Duodenal mucosa (tissue), 2 donors: ENCODE results near the gene TNFRSF8.

ENCODE experiments used
- H3K27ac ChIP-seq: one replicate; pipeline ENCODE4 v1.7.0; 2013; ENCODE audit warnings: low read depth, low read length
- H3K27me3 ChIP-seq, 2 donors: one replicate each; pipeline ENCODE4 v1.7.0; 2013; ENCODE audit warnings: low read length in 2 of 2, control low read depth in 1 of 2; ENCODE audit not compliant: insufficient read depth in 2 of 2, control insufficient read depth in 1 of 2
- H3K36me3 ChIP-seq, 2 donors: one replicate each; pipeline ENCODE4 v1.7.0; 2013; ENCODE audit warnings: low read length in 2 of 2, control low read depth in 1 of 2; ENCODE audit not compliant: insufficient read depth in 2 of 2, control insufficient read depth in 1 of 2
- H3K4me1 ChIP-seq, 2 donors: one replicate each; pipeline ENCODE4 v1.7.0; 2013; ENCODE audit warnings: low read length in 2 of 2, control low read depth in 1 of 2; ENCODE audit not compliant: insufficient read depth in 2 of 2, control insufficient read depth in 1 of 2
- H3K4me3 ChIP-seq, 2 donors: one replicate each; pipeline ENCODE4 v1.7.0; 2013; ENCODE audit warnings: low read length in 2 of 2, low read depth in 1 of 2
- H3K9ac ChIP-seq, 2 donors: one replicate each; pipeline ENCODE4 v1.7.0; 2013; ENCODE audit warnings: low read length in 2 of 2, low read depth in 1 of 2
- H3K9me3 ChIP-seq, 2 donors: one replicate each; pipeline ENCODE4 v1.7.0; 2013; ENCODE audit warnings: low read length in 2 of 2, control low read depth in 1 of 2; ENCODE audit not compliant: control insufficient read depth in 1 of 2

The TNFRSF8 gene

DNA sequence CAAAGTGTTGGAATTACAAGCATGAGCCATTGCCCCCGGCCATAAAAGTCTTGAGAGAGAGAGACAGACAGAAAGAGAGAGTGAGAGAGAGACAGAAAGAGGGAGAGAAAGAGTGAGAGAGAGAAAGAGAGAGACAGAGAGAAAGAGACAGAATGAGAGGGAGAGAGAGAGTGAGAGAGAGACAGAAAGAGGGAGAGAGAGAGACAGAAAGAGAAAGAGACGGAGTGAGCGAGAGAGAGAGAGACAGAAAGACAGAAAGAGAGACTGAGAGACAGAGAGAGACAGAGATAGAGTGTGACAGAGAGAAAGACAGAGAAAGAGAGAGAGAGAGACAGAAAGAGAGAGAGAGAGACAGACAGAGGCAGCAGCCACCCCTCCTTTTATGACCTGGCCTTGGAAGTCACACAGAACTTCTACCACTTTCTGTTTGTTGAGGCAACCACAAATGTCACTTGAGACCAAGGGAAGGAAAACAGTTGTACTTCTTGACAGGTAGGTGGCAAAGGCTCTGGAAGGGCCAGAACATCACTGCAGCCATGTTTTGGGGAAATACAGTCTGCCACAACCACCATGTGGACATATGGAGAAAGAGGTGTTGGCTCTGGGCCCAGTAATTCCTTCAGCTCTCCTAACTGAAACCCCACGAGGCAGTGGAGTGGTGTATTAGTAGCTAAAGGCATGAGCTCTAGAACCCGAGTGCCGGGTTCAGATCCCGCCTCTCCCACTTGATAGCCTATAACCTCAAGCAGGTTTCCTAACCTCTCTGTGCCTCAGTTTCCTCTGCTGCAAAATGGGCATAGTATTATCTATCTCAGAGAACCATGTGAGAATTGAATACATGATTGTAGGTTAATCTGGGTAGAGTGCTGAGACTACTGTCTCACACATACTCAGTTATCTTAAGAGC is 50.6 kb downstream of the TNFRSF8 start:
- no peak overlapping the region for H3K27ac ChIP-seq
- H3K9ac ChIP-seq = no peak overlapping the region
- no peaks in the 10 kb centered on the region for H3K36me3 ChIP-seq
- H3K27me3 ChIP-seq = no peaks in the 10 kb centered on the region
- no peaks in the 10 kb centered on the region for H3K9me3 ChIP-seq
- no peak overlapping the region for H3K4me3 ChIP-seq
- H3K4me1 ChIP-seq = no peaks in the 10 kb centered on the region

DNA sequence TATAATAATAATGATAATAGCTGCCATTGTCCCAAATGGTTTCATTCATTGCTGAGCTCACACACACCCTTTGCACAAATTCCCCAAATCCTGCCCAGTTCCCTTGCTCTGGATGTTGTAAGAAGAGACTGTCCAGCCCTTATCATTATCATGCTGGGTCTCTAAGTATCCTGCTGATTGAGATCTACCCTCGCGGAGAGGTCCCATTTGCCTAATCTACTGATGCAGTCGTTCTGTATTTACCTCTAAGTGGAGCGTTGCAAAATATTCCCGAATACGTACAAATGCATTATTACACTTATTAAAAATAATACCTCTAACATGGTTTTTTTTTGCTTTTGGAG is 51.2 kb downstream of the TNFRSF8 start:
- no peak overlapping the region for H3K27ac ChIP-seq

DNA sequence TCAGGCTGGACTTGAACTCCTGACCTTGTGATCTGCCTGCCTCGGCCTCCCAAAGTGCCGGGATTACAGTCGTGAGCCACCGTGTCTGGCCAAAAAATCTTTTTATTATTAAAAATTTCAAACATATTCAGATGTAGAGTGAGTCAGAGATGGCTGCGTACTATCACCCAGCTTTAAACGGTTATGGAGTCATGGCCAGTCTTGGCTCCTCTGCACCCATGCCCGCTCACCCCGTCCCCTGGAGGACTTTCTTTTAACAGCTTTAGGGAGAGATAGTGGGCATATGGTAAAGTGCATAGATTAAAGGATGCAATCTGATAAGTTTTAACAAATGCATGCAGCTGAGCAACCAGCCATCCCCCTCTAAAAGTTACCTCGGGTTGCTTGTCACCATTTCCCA is 51.8 kb downstream of the TNFRSF8 start:
- H3K4me3 ChIP-seq = no peak overlapping the region
- no peaks in the 10 kb centered on the region for H3K4me1 ChIP-seq
- H3K27ac ChIP-seq = no peak overlapping the region
- H3K9ac ChIP-seq = no peak overlapping the region
- no peaks in the 10 kb centered on the region for H3K36me3 ChIP-seq
- no peaks in the 10 kb centered on the region for H3K9me3 ChIP-seq
- H3K27me3 ChIP-seq = no peaks in the 10 kb centered on the region

More for the DNA sequence above, 51.2 kb downstream of the TNFRSF8 start:
- Histone ChIP-seq H3K27me3 (no peaks in the 10 kb centered on the region), H3K4me3 (no peak overlapping the region), H3K9ac (no peak overlapping the region), H3K4me1 (no peaks in the 10 kb centered on the region), H3K9me3 (no peaks in the 10 kb centered on the region), H3K36me3 (no peaks in the 10 kb centered on the region)

DNA sequence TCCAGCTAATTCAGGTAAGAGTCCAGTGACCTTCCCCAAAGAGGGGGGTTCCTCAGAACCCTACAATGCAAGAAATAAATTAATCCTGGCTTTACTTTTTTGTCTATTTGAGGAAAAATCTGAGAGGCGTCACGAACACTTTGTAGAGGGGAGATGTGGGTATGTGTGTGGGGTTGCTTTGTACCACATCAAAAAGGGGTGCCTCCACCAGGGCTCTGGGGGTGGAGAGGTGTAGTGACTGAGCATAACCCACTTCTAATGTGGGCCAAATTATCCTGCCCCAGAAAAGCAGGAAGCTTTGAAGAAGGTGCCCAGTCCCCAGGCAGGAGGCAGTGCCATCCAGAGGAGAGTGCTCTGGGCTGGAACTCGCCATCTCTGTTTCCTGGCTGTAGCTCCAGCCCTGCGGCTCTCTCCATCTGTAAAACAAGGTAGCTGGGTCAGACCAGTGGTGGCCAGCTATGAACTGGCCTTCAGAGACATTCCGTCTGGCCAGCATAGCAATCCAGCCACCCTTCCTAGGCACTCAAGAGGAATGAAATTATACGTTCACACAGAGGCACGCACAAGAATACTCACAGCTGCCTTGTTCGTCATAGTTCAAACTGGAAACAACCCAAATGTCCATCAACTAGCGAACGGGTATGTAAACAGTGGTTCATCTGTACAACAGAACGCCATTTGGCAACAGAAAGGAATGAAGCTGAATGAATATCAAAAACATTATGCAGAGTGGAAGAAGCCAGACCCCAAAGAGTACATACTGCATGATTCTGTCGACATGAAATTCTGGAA is 58.3 kb downstream of the TNFRSF8 start:
- Histone ChIP-seq H3K27ac (no peak overlapping the region), H3K9me3 (no peaks in the 10 kb centered on the region), H3K4me1 (peaks cover 10 to 15% of the 10 kb centered on the region in 2 donors), H3K36me3 (no peaks in the 10 kb centered on the region), H3K9ac (no peak overlapping the region), H3K4me3 (no peak overlapping the region), H3K27me3 (no peaks in the 10 kb centered on the region)

DNA sequence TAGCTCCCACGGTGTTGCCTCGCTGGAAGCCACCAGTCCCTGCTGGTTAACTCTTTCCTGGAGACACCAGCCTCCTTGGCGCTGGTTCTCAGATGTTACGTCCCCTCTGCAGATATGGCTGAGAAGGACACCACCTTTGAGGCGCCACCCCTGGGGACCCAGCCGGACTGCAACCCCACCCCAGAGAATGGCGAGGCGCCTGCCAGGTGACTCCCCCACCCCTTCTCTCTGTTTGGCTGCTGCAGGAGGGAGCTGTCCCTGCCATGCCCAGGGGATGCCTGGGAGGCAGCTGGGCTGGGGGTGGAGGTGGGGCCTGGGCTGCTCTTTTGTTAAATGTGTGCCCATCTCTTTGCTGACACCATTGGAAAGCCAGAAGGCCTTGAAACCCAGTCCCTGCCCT is 60.1 kb downstream of the TNFRSF8 start:
- Histone ChIP-seq H3K4me3 (no peak overlapping the region), H3K27me3 (no peaks in the 10 kb centered on the region), H3K27ac (no peak overlapping the region), H3K4me1 (peaks cover 16 to 17% of the 10 kb centered on the region in 2 donors), H3K36me3 (no peaks in the 10 kb centered on the region), H3K9me3 (no peaks in the 10 kb centered on the region), H3K9ac (no peak overlapping the region)

DNA sequence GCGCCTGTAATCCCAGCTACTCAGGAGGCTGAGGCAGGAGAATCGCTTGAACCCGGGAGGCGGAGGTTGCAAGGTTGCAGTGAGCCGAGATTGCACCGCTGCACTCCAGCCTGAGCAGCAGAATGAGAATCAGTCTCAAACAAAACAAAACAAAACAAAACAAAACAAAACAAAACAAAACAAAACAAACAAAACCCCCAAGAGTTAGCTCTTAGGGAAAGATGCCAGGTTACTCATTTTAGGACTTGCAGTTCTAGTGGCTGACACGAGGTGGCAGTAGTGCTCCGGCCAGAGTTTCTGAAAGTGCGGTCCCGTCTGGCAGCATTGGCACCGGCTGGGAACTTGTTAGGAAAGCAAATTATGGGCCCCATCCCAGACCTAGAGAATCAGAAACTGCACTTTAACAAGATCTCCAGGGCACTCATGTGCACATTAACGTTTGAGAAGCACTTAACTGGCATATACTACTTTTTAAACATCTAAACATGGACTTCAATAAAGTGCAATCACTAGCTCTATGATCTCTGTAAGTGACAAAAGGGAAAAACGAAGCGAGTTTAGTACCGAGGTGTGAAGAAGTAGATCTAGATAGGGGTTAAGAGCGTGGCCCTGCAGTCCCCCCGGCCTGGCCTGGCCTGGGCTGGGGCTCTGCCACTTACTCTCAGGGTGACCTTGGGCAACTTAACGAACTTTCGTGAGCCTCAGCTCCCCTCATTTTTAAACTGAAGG is 61.8 kb downstream of the TNFRSF8 start:
- Histone ChIP-seq H3K36me3 (no peaks in the 10 kb centered on the region), H3K4me3 (no peak overlapping the region), H3K4me1 (peaks cover 16 to 17% of the 10 kb centered on the region in 2 donors), H3K27ac (no peak overlapping the region), H3K27me3 (no peaks in the 10 kb centered on the region), H3K9ac (no peak overlapping the region), H3K9me3 (no peaks in the 10 kb centered on the region)

DNA sequence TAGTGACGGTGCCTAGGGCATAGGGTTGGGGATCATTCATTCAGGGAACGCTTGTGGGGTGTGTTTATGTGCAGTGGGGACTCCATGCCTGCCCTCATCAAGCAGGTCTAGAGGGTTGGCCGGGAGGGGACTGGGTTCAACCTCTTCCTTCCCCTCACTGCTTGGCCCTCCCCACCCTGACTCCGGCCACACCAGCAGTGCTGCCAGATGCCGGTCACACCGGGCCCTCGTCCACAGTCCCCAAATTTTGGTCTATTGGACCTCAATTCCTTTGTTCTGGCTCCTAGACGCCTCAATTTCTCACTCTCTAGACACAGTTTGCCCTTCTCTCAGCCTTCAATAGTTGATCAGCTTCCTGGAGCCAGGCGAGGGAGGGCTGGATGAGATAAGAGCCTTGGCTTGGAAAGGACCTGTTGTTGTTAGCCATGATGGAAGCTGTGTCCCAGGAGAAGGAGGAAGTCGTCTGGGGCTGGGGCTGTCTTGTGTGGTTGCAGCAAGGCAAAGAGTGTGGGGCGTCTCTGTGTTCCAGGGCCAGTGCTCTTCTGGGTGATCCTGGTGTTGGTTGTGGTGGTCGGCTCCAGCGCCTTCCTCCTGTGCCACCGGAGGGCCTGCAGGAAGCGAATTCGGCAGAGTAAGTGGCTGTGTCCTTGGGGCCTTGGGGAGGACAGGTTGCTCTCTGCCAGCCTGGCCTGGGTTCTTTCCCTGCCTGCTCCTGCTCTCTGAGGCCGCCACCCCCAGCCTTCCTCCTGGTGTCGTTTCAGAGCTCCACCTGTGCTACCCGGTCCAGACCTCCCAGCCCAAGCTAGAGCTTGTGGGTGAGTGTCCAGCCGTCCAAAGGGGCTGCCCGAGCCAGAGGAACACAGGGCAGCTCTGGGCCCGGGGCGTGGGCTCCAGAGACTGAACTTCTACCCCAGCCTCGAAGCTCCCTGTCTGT is 62.6 kb downstream of the TNFRSF8 start:
- H3K9ac ChIP-seq = no peak overlapping the region

DNA sequence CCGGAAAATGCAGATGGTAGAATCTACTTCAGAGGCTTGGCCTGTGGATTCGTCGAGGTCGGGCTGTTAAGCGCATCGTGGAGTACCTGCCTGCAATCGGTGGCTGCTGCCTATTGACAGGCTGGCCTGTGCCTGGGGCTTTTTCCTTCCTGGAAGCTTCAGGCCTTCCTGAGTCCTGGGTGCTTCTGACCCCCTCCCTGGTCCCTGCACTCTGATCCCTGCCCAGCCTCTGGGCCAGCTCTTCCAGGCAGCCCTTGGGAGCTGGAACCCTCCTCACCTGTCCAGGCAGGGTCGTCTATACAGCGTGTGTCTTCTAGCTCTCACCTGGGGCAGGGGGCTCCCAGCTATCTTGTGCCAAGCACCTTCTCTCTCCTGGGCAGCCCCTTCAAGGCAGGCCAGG is 63.7 kb downstream of the TNFRSF8 start:
- Histone ChIP-seq H3K9ac (no peak overlapping the region), H3K27me3 (no peaks in the 10 kb centered on the region), H3K4me3 (no peak overlapping the region), H3K9me3 (no peaks in the 10 kb centered on the region), H3K4me1 (peaks cover 16 to 17% of the 10 kb centered on the region in 2 donors), H3K27ac (no peak overlapping the region), H3K36me3 (no peaks in the 10 kb centered on the region)

More for the DNA sequence above, 62.6 kb downstream of the TNFRSF8 start:
- Histone ChIP-seq H3K27me3 (no peaks in the 10 kb centered on the region), H3K27ac (no peak overlapping the region), H3K9me3 (no peaks in the 10 kb centered on the region), H3K36me3 (no peaks in the 10 kb centered on the region), H3K4me3 (no peak overlapping the region), H3K4me1 (peaks cover 16 to 17% of the 10 kb centered on the region in 2 donors)

DNA sequence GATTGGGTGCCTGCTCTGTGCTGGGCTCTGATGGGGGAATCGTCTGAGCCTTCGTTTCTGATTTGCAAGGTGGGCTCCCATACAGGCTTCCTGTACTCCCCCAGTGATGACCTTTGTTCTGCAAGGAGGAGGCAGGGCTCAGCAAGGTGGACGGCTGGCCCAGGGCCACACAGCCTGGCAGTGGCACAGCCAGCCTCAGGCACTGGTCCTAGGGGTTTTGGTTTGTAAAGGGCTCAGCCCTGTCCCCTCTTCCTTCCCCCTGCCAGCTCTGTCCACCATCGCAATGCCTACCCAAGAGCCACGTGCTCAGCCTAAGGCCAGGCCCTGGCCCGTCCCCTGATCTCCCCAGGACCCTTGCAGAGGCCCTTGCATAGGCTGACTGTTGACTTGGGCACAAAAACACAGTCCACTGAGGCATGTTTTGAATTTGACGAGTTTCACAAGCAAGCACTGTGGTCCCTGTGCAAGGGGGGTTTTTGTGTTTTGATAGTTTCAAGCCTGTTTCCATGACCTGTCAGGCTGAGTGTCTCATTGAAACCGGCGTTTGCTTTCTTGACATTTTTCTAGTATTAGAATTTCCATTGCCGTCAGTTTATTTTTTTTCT is 64.2 kb downstream of the TNFRSF8 start:
- H3K27me3 ChIP-seq = no peaks in the 10 kb centered on the region
- H3K36me3 ChIP-seq = no peaks in the 10 kb centered on the region
- H3K27ac ChIP-seq = no peak overlapping the region
- H3K9me3 ChIP-seq = no peaks in the 10 kb centered on the region
- no peak overlapping the region for H3K4me3 ChIP-seq
- H3K4me1 ChIP-seq = peaks cover 16 to 17% of the 10 kb centered on the region in 2 donors
- no peak overlapping the region for H3K9ac ChIP-seq
